Vagina (tissue), 2 donors: ENCODE measurements around the gene CETN1.

Experiments
- CTCF ChIP-seq, 3 experiments: fragments of 450-650 bp in 2 of 3; fragments of 200-600 bp in 1 of 3; sonication (generic) in 1 of 3; IDR thresholded peaks; one replicate each; pipeline ENCODE4 v1.5.1; 2017 to 2019; ENCODE audit warnings: antibody characterized with exemption in 3 of 3, mild to moderate bottlenecking in 2 of 3, moderate library complexity in 2 of 3
- POLR2A ChIP-seq, 2 donors: fragments of 450-650 bp; IDR thresholded peaks; one replicate each; pipeline ENCODE4 v1.6.1; 2017; ENCODE audit warnings: antibody characterized with exemption in 2 of 2, mild to moderate bottlenecking in 2 of 2, moderate library complexity in 2 of 2

GRCh38 chr18:617970-618504 lies 37.9 kb downstream of the CETN1 start:
- no peak for TF ChIP-seq CTCF (IDR thresholded peaks at IDR 0.05)
- TF ChIP-seq POLR2A (IDR thresholded peaks at IDR 0.05): no peak
